B cell (primary cell): ENCODE data around the gene DPP10. TPM values are rescaled to one million over a fixed set of nuclear protein-coding genes. Genes with fewer than 3 reads are reported as not detected.
"Not testable (repeated sequence)": the region's sequence is repeated elsewhere in the genome, so short reads cannot be mapped to it uniquely, and the experiment has no call there.

ENCODE experiments used
- ATAC-seq: fragments of 200-7000 bp; cut with Tn5 transposase; one replicate; pipeline ENCODE4 v1.10.0; 2021; ENCODE audit warnings: low read depth, mild to moderate bottlenecking, moderate number of reproducible peaks, moderate library complexity
- CTCF ChIA-PET: fragments of 350-600 bp; sonication (Branson Sonifier 250); formaldehyde crosslinking; loops from one replicate; lab custom pipeline; 2021; ENCODE audit warnings: antibody characterized with exemption, inconsistent platforms; lab: Charles Lee
- POLR2A ChIA-PET: fragments of 350-600 bp; sonication (Branson Sonifier 250); formaldehyde crosslinking; loops from one replicate; lab custom pipeline; 2021; ENCODE audit warnings: antibody characterized with exemption; lab: Charles Lee
- DNase-seq: peaks from one replicate; pipeline ENCODE4 v3.0.0; 2013
- H2AFZ ChIP-seq: 2 replicates; pipeline ENCODE4 v1.6.1; 2012; ENCODE audit warnings: mild to moderate bottlenecking, low read depth, low read length; ENCODE audit not compliant: insufficient read depth, poor library complexity, severe bottlenecking
- H3K27ac ChIP-seq, 2 donors: 1 replicate in 1 of 2; 2 replicates in 1 of 2; pipeline ENCODE4 v1.5.1; 2012 to 2013; ENCODE audit warnings: low read length in 2 of 2, mild to moderate bottlenecking in 2 of 2, moderate library complexity in 1 of 2
- H3K27me3 ChIP-seq, 4 experiments: fragments of 200-600 bp in 1 of 4; sonication (generic) in 1 of 4; replicated peaks in 1 of 4; 1 replicate in 2 of 4; 2 replicates in 2 of 4; pipeline versions ENCODE4 v1.6.1 to v1.7.0; 2013 to 2016; ENCODE audit warnings: low read length in 3 of 4, mild to moderate bottlenecking in 2 of 4, mixed read lengths in 1 of 4, moderate library complexity in 1 of 4; ENCODE audit not compliant: insufficient read depth in 4 of 4, control insufficient read depth in 3 of 4; ENCODE audit errors: control extremely low read depth in 1 of 4
- H3K36me3 ChIP-seq, 2 experiments: replicated peaks in 1 of 2; 1 replicate in 1 of 2; 2 replicates in 1 of 2; pipeline versions ENCODE4 v1.6.1 to v1.7.1; 2013; ENCODE audit warnings: low read length in 1 of 2; ENCODE audit not compliant: insufficient read depth in 2 of 2, control insufficient read depth in 1 of 2; ENCODE audit errors: control extremely low read depth in 1 of 2, extremely low read depth in 1 of 2
- H3K4me1 ChIP-seq, 2 donors: fragments of 200-600 bp in 1 of 2; sonication (generic) in 1 of 2; 1 replicate in 1 of 2; 2 replicates in 1 of 2; pipeline versions ENCODE4 v1.5.1 to v1.6.1; 2013 to 2017; ENCODE audit warnings: low read length in 2 of 2; ENCODE audit not compliant: control insufficient read depth in 2 of 2, insufficient read depth in 2 of 2
- H3K4me2 ChIP-seq: replicated peaks from 2 replicates; pipeline ENCODE3; 2012; ENCODE audit warnings: mild to moderate bottlenecking, low read depth, low read length; ENCODE audit not compliant: poor library complexity, severe bottlenecking
- H3K4me3 ChIP-seq, 5 experiments: fragments of 200-600 bp in 1 of 5; sonication (generic) in 1 of 5; 1 replicate in 3 of 5; 2 replicates in 2 of 5; pipeline versions ENCODE4 v1.5.1 to v1.7.0; 2011 to 2016; ENCODE audit warnings: low read length in 4 of 5, mild to moderate bottlenecking in 4 of 5, low read depth in 2 of 5, control low read depth in 1 of 5, moderate library complexity in 1 of 5; ENCODE audit not compliant: insufficient read depth in 1 of 5; ENCODE audit errors: control extremely low read depth in 1 of 5, extremely low read depth in 1 of 5
- H3K79me2 ChIP-seq: fragments of 200-600 bp; sonication (generic); one replicate; pipeline ENCODE4 v1.6.0; 2016; ENCODE audit warnings: low read length; ENCODE audit not compliant: control insufficient read depth, insufficient read depth
- H3K9ac ChIP-seq: fragments of 200-600 bp; sonication (generic); 2 replicates; pipeline ENCODE4 v1.6.1; 2017; ENCODE audit warnings: mild to moderate bottlenecking, low read length, moderate library complexity
- H3K9me3 ChIP-seq, 3 donors: one replicate each; pipeline versions ENCODE4 v1.6.1 to v1.7.1; 2013; ENCODE audit warnings: low read length in 2 of 3; ENCODE audit not compliant: control insufficient read depth in 2 of 3, insufficient read depth in 1 of 3; ENCODE audit errors: control extremely low read depth in 1 of 3
- H4K20me1 ChIP-seq: 2 replicates; pipeline ENCODE4 v1.6.0; 2012; ENCODE audit warnings: mild to moderate bottlenecking, low read length; ENCODE audit not compliant: insufficient read depth, control insufficient read depth, poor library complexity, severe bottlenecking
- H3K27ac Mint-ChIP-seq: one replicate; pipeline ENCODE4 v1.8.0; 2021; ENCODE audit warnings: mixed read lengths
- H3K27me3 Mint-ChIP-seq: one replicate; pipeline ENCODE4 v1.8.0; 2021; ENCODE audit warnings: mixed read lengths
- H3K4me1 Mint-ChIP-seq: one replicate; pipeline ENCODE4 v1.8.0; 2021; ENCODE audit warnings: mixed read lengths
- H3K4me3 Mint-ChIP-seq: one replicate; pipeline ENCODE4 v1.8.0; 2021; ENCODE audit warnings: mixed read lengths
- H3K9me3 Mint-ChIP-seq: one replicate; pipeline ENCODE4 v1.8.0; 2022; ENCODE audit warnings: mixed read lengths; ENCODE audit not compliant: insufficient read depth
- EZH2 ChIP-seq: IDR thresholded peaks from 2 replicates; pipeline ENCODE4 v1.6.1; 2012; ENCODE audit warnings: borderline replicate concordance, low read depth, mild to moderate bottlenecking, moderate library complexity, low read length; ENCODE audit not compliant: insufficient read depth, poor library complexity, severe bottlenecking
- WGBS: methylation state at CpG from one replicate; pipeline ENCODE4 v1.1.5; 2013; ENCODE audit warnings: missing lambda C conversion rate; ENCODE audit not compliant: insufficient coverage; 5-methylcytosine and 5-hydroxymethylcytosine counted together
- intact Hi-C: fragments of 100-400 bp; cut with micrococcal nuclease; formaldehyde crosslinking; loops from one replicate; pipeline ENCODE4 v1.10.0; 2022
- polyA plus RNA-seq: library from polyadenylated mRNA; depleted of rRNA; stranded (reverse); fragments of >200 nt; gene quantifications from 2 replicates; pipeline ENCODE4 v1.2.3, GENCODE V29; 2012
- total RNA-seq, 2 donors: library from RNA; stranded (reverse); fragments of 120-200 nt in 1 of 2; gene quantifications; 1 replicate in 1 of 2; 2 replicates in 1 of 2; pipeline versions ENCODE4 v1.2.3 to v1.2.4, GENCODE V29; 2013 to 2022
- TF ChIP-seq, protein P1 (sequence below): fragments of 200-600 bp; IDR thresholded peaks from one replicate; pipeline ENCODE4 v1.8.0; 2022; ENCODE audit warnings: antibody characterized with exemption, mild to moderate bottlenecking

Gene DPP10
- total and polyA plus RNA-seq, 2 donors (not counting 1 experiment from before 2014, with no cell fraction given), result not detected

GRCh38 chr2:114968748-114969400, 526.4 kb downstream of the DPP10 start:
- Histone ChIP-seq H3K4me1 (no peaks in the 10 kb centered on the region), H3K4me3 (no peak overlapping the region), H3K9me3 (no peaks in the 10 kb centered on the region), H3K4me2 (no peak overlapping the region), H3K27ac (no peak overlapping the region), H3K79me2 (no peaks in the 10 kb centered on the region), H3K36me3 (no peaks in the 10 kb centered on the region), H2AFZ (no peak overlapping the region), H4K20me1 (no peaks in the 10 kb centered on the region), H3K27me3 (no peaks in the 10 kb centered on the region), H3K9ac (no peak overlapping the region)
- WGBS, result 100% methylated on average over 1 of the region's 2 CpGs
- ATAC-seq (no peak), DNase-seq (no peak)
- Mint-ChIP-seq H3K9me3 (peaks cover 3% of the 10 kb centered on the region), H3K4me3 (no peak overlapping the region), H3K4me1 (no peaks in the 10 kb centered on the region), H3K27me3 (no peaks in the 10 kb centered on the region), H3K27ac (no peak overlapping the region)
- ChIA-PET CTCF (no interaction called here), POLR2A (no interaction called here)
- TF ChIP-seq EZH2, result no peak
- TF ChIP-seq, protein P1, sequence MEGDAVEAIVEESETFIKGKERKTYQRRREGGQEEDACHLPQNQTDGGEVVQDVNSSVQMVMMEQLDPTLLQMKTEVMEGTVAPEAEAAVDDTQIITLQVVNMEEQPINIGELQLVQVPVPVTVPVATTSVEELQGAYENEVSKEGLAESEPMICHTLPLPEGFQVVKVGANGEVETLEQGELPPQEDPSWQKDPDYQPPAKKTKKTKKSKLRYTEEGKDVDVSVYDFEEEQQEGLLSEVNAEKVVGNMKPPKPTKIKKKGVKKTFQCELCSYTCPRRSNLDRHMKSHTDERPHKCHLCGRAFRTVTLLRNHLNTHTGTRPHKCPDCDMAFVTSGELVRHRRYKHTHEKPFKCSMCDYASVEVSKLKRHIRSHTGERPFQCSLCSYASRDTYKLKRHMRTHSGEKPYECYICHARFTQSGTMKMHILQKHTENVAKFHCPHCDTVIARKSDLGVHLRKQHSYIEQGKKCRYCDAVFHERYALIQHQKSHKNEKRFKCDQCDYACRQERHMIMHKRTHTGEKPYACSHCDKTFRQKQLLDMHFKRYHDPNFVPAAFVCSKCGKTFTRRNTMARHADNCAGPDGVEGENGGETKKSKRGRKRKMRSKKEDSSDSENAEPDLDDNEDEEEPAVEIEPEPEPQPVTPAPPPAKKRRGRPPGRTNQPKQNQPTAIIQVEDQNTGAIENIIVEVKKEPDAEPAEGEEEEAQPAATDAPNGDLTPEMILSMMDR, result no peak
- intact Hi-C loops, result no loop called here

GRCh38 chr2:115004321-115004720, 561.9 kb downstream of the DPP10 start:
- WGBS, result 100% methylated on average over 5 of the region's 19 CpGs

More at GRCh38 chr2:115004321-115004720, 561.9 kb downstream of the DPP10 start:
- H3K4me3 Mint-ChIP-seq, H3K9me3 ChIP-seq, H3K27ac ChIP-seq, DNase-seq, H3K27ac Mint-ChIP-seq, H3K27me3 Mint-ChIP-seq, ATAC-seq, H3K4me2 ChIP-seq, intact Hi-C loops, POLR2A ChIA-PET, H2AFZ ChIP-seq, H3K9me3 Mint-ChIP-seq, H3K27me3 ChIP-seq, H3K79me2 ChIP-seq, H3K4me1 ChIP-seq, H4K20me1 ChIP-seq, H3K9ac ChIP-seq, H3K4me3 ChIP-seq, H3K4me1 Mint-ChIP-seq, CTCF ChIA-PET, H3K36me3 ChIP-seq: not testable (repeated sequence)
